PFSK-1 (cell line): ENCODE measurements around the gene SFT2D2.

Experiments used
- FOXP2 ChIP-seq: optimal IDR thresholded peaks from 2 replicates; pipeline ENCODE3; 2011; ENCODE audit warnings: borderline replicate concordance, control low read depth, inconsistent platforms; ENCODE audit not compliant: insufficient read depth; ENCODE audit errors: extremely low read length, extremely low read depth
- POLR2AphosphoS5 ChIP-seq: IDR thresholded peaks from 2 replicates; pipeline ENCODE4 v1.6.1; 2012; ENCODE audit warnings: low read depth, mild to moderate bottlenecking, control low read depth, low read length, moderate library complexity
- REST ChIP-seq, 2 experiments: IDR thresholded peaks; 2 replicates each; pipeline versions ENCODE4 v1.6.1 to v1.8.0; 2011 to 2012; ENCODE audit warnings: low read depth in 2 of 2, low read length in 2 of 2, control low read depth in 1 of 2, inconsistent platforms in 1 of 2, mild to moderate bottlenecking in 1 of 2, moderate library complexity in 1 of 2; ENCODE audit not compliant: insufficient read depth in 1 of 2
- SIN3A ChIP-seq: IDR thresholded peaks from 2 replicates; pipeline ENCODE4 v1.6.1; 2012; ENCODE audit warnings: mild to moderate bottlenecking, low read length, moderate library complexity, borderline replicate concordance; ENCODE audit not compliant: insufficient read depth
- TAF1 ChIP-seq: IDR thresholded peaks from 2 replicates; pipeline ENCODE4 v1.6.1; 2012; ENCODE audit warnings: low read length, control low read depth, borderline replicate concordance; ENCODE audit not compliant: insufficient read depth

Gene SFT2D2

GRCh38 chr1:168293356-168293755 lies 67.6 kb downstream of the SFT2D2 start:
- TF ChIP-seq FOXP2 (no peak), REST (IDR thresholded peaks at IDR 0.05; ENCODE audit: insufficient read depth in 1 of 2, low read depth in 2 of 2, low read length in 2 of 2) (no peak), POLR2AphosphoS5 (no peak), TAF1 (no peak)

GRCh38 chr1:168295411-168296114 lies 69.8 kb downstream of the SFT2D2 start:
- TF ChIP-seq REST (IDR thresholded peaks at IDR 0.05; ENCODE audit: insufficient read depth in 1 of 2, low read depth in 2 of 2, low read length in 2 of 2): peak; percentile 60 to 79
- TF ChIP-seq POLR2AphosphoS5: no peak
- TF ChIP-seq SIN3A: no peak
- no peak for TF ChIP-seq TAF1
- TF ChIP-seq FOXP2: no peak

DNA sequence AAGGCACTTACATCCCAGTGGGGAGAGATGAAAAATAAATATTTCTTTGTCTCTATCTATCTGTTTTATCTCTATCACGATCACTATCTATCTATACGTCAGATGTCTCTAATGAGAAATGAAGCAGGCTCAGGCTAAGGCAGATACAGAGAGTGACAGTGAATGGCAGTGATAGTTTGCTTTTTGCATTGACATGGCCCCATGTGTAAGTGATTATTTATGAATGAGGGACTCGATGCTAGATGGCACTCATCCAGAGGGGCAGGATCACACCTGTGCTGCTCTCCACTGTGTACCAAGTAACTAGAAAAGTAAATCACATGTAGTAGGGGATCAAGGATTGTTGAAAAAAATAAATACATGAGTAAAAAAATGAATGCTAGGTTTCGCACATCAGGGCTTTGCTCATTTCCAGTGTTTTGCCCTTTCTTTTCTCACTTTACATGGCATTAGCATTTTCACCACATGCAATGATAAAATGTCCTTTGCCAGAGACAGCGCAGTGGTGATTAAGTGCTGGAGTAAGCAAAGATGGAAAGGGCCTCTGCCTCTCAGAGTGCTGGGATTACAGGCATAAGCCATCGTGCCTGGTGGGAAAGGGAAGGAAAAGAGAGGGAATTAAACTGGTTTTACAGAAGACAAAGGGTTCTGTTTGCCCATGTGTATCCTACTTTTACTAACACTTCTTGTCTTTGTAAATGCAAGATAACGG lies 71.4 kb downstream of the SFT2D2 start:
- TF ChIP-seq TAF1 (no peak), REST (IDR thresholded peaks at IDR 0.05; ENCODE audit: insufficient read depth in 1 of 2, low read depth in 2 of 2, low read length in 2 of 2) (no peak), SIN3A (no peak), POLR2AphosphoS5 (no peak), FOXP2 (no peak)

GRCh38 chr1:168298446-168298845 lies 72.6 kb downstream of the SFT2D2 start:
- TF ChIP-seq SIN3A (no peak), TAF1 (no peak), FOXP2 (no peak), POLR2AphosphoS5 (no peak), REST (IDR thresholded peaks at IDR 0.05; ENCODE audit: insufficient read depth in 1 of 2, low read depth in 2 of 2, low read length in 2 of 2) (no peak)
